ENCODE results near the gene SOS1. TPM values are rescaled to one million over a fixed set of nuclear protein-coding genes. Genes with fewer than 3 reads are reported as not detected.

Gene SOS1
- total and polyA plus RNA-seq, 4 donors = 3.9 to 97.6 (median 14.6) TPM

DNA sequence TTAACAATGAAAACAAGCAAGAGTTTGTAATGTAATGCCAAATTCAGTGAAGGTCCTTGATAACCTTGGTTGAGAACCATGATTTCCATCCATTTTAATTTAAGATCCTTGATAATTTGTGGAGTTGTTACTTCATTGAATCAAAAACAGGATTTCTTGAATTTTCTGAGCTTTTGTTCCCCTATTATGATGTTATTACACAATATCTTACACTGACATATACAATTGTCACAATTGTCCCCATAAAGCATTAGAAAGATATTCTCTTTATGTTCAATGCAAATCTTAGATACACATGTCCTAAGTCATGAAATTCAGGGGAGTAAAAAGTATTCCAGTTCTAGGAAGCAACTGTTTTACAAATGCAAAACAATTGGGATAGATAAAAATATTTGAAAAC lies 147.6 kb downstream of the SOS1 start:
- no peaks in the 10 kb centered on the region for H3K9me3 ChIP-seq (ENCODE audit: control insufficient read depth in 4 of 4, insufficient read depth in 3 of 4, low read length in 3 of 4)
- H3K27ac ChIP-seq (ENCODE audit: low read depth in 1 of 2, low read length in 1 of 2) = no peak overlapping the region
- no peaks in the 10 kb centered on the region for H3K27me3 ChIP-seq (ENCODE audit: control insufficient read depth in 3 of 3, insufficient read depth in 3 of 3, low read length in 2 of 3)
- ATAC-seq (ENCODE audit: insufficient read depth, low FRiP score) = no peak
- TF ChIP-seq, protein P1, sequence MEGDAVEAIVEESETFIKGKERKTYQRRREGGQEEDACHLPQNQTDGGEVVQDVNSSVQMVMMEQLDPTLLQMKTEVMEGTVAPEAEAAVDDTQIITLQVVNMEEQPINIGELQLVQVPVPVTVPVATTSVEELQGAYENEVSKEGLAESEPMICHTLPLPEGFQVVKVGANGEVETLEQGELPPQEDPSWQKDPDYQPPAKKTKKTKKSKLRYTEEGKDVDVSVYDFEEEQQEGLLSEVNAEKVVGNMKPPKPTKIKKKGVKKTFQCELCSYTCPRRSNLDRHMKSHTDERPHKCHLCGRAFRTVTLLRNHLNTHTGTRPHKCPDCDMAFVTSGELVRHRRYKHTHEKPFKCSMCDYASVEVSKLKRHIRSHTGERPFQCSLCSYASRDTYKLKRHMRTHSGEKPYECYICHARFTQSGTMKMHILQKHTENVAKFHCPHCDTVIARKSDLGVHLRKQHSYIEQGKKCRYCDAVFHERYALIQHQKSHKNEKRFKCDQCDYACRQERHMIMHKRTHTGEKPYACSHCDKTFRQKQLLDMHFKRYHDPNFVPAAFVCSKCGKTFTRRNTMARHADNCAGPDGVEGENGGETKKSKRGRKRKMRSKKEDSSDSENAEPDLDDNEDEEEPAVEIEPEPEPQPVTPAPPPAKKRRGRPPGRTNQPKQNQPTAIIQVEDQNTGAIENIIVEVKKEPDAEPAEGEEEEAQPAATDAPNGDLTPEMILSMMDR (IDR thresholded peaks at IDR 0.05; ENCODE audit: control extremely low read depth, extremely low read depth) = no peak
- no peak overlapping the region for H3K9ac ChIP-seq (ENCODE audit: insufficient read depth in 1 of 2, low read length in 2 of 2)
- peaks cover 0 to 5% (median 2%) of the 10 kb centered on the region in 4 donors for H3K36me3 ChIP-seq (ENCODE audit: control insufficient read depth in 4 of 4, insufficient read depth in 4 of 4, low read length in 4 of 4)
- DNase-seq = no peak
- no peak overlapping the region for H3K4me3 ChIP-seq
- no peaks in the 10 kb centered on the region for H3K4me1 ChIP-seq (ENCODE audit: control insufficient read depth in 5 of 5, insufficient read depth in 5 of 5, low read length in 5 of 5)

DNA sequence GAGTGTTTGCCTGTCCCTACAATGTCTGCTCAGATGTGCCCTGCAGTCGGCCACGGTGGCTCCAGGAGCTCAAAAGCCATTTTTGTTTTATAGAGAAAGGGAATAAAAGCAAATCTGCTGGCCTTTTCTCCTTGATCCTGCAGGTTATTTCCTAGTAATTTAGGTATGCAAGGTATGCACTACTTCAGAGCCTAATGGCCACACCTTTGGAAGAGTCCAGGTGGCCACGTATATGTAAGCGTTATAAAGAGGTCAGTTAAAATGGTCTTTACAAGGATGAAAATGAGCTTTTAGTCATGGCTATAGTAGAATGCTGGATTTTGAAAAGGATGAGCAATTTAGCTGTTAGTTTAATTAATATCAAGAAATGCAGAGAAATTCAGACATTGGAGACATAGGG lies 149.5 kb downstream of the SOS1 start:
- H3K4me3 ChIP-seq = no peak overlapping the region
- H3K9ac ChIP-seq (ENCODE audit: insufficient read depth in 1 of 2, low read length in 2 of 2) = no peak overlapping the region
- H3K36me3 ChIP-seq (ENCODE audit: control insufficient read depth in 4 of 4, insufficient read depth in 4 of 4, low read length in 4 of 4) = peaks cover 0 to 5% (median 2%) of the 10 kb centered on the region in 4 donors
- H3K4me1 ChIP-seq (ENCODE audit: control insufficient read depth in 5 of 5, insufficient read depth in 5 of 5, low read length in 5 of 5) = no peaks in the 10 kb centered on the region
- TF ChIP-seq, protein P1 (IDR thresholded peaks at IDR 0.05; ENCODE audit: control extremely low read depth, extremely low read depth) = no peak
- ATAC-seq (ENCODE audit: insufficient read depth, low FRiP score) (no peak), DNase-seq (no peak)
- H3K27ac ChIP-seq (ENCODE audit: low read depth in 1 of 2, low read length in 1 of 2) = no peak overlapping the region
- H3K27me3 ChIP-seq (ENCODE audit: control insufficient read depth in 3 of 3, insufficient read depth in 3 of 3, low read length in 2 of 3) = no peaks in the 10 kb centered on the region
- 74 to 89% methylated on average over 4 of the region's 4 CpGs for WGBS, 2 donors
- no peaks in the 10 kb centered on the region for H3K9me3 ChIP-seq (ENCODE audit: control insufficient read depth in 4 of 4, insufficient read depth in 3 of 4, low read length in 3 of 4)

DNA sequence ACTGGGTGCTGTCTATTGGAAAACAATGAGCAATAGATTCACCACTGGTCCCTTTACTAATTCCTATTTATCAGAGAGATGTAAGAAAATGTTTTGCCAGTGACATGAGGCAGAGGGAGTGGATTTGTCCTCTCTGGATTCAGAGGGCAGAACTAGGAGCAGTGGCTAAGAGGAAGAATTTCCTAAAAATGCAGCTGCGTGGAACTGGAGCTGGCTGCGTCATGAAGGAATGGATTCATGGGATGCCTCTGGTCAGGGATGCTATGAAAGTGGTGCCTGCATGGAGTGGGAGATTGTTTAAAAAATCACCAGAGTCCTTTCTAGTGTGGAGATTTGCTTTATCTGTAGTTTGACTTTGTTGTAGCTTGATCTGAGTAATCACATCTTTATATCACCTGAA lies 152.8 kb downstream of the SOS1 start:
- 96 to 98% methylated on average over 2 of the region's 2 CpGs for WGBS, 2 donors
- H3K36me3 ChIP-seq (ENCODE audit: control insufficient read depth in 4 of 4, insufficient read depth in 4 of 4, low read length in 4 of 4) = peaks cover 0 to 3% (median 0%) of the 10 kb centered on the region in 4 donors

GRCh38 chr2:38966678-38967077 lies 154.2 kb downstream of the SOS1 start:
- WGBS, 2 donors = 73 to 85% methylated on average over 1 of the region's 1 CpG
- H3K9ac ChIP-seq (ENCODE audit: insufficient read depth in 1 of 2, low read length in 2 of 2) = no peak overlapping the region
- DNase-seq = no peak

More for the DNA sequence above, 152.8 kb downstream of the SOS1 start:
- Histone ChIP-seq H3K4me1 (ENCODE audit: control insufficient read depth in 5 of 5, insufficient read depth in 5 of 5, low read length in 5 of 5) (no peaks in the 10 kb centered on the region), H3K9ac (ENCODE audit: insufficient read depth in 1 of 2, low read length in 2 of 2) (no peak overlapping the region), H3K9me3 (ENCODE audit: control insufficient read depth in 4 of 4, insufficient read depth in 3 of 4, low read length in 3 of 4) (no peaks in the 10 kb centered on the region), H3K27ac (ENCODE audit: low read depth in 1 of 2, low read length in 1 of 2) (no peak overlapping the region), H3K27me3 (ENCODE audit: control insufficient read depth in 3 of 3, insufficient read depth in 3 of 3, low read length in 2 of 3) (no peaks in the 10 kb centered on the region), H3K4me3 (no peak overlapping the region)
- TF ChIP-seq, protein P1 (IDR thresholded peaks at IDR 0.05; ENCODE audit: control extremely low read depth, extremely low read depth) = no peak
- no peak for DNase-seq
- no peak for ATAC-seq (ENCODE audit: insufficient read depth, low FRiP score)

More at GRCh38 chr2:38966678-38967077, 154.2 kb downstream of the SOS1 start:
- no peaks in the 10 kb centered on the region for H3K4me1 ChIP-seq (ENCODE audit: control insufficient read depth in 5 of 5, insufficient read depth in 5 of 5, low read length in 5 of 5)
- no peaks in the 10 kb centered on the region for H3K36me3 ChIP-seq (ENCODE audit: control insufficient read depth in 4 of 4, insufficient read depth in 4 of 4, low read length in 4 of 4)
- ATAC-seq (ENCODE audit: insufficient read depth, low FRiP score) = no peak
- no peak overlapping the region for H3K27ac ChIP-seq (ENCODE audit: low read depth in 1 of 2, low read length in 1 of 2)
- no peaks in the 10 kb centered on the region for H3K27me3 ChIP-seq (ENCODE audit: control insufficient read depth in 3 of 3, insufficient read depth in 3 of 3, low read length in 2 of 3)
- H3K4me3 ChIP-seq = no peak overlapping the region
- TF ChIP-seq, protein P1 (IDR thresholded peaks at IDR 0.05; ENCODE audit: control extremely low read depth, extremely low read depth) = no peak
- no peaks in the 10 kb centered on the region for H3K9me3 ChIP-seq (ENCODE audit: control insufficient read depth in 4 of 4, insufficient read depth in 3 of 4, low read length in 3 of 4)
